Stimulated activated CD4-positive, alpha-beta T cell treated with anti-CD3 and anti-CD28 coated beads, Interleukin-1b, Interleukin-23, amount 100 ng/mL, for 24 hours (primary cell): ENCODE results near the gene IGFBP6.
A peak's percentile ranks its signal among the peaks of the same experiment; 100 is the strongest.

Experiments used
- DNase-seq, 4 experiments: peaks; one replicate each; pipeline ENCODE4 v3.0.0-alpha.2; 2020; ENCODE audit warnings: low read depth in 4 of 4, low spot score in 1 of 4

IGFBP6 gene

GRCh38 chr12:53069621-53070410, 27.7 kb upstream of the IGFBP6 start:
- DNase-seq: no peak

GRCh38 chr12:53070877-53071492, 26.5 kb upstream of the IGFBP6 start:
- no peak for DNase-seq

- no peak for DNase-seq
Observed at GRCh38 chr12:53071591-53072551, 25.6 kb upstream of the IGFBP6 start.

GRCh38 chr12:53073881-53074280, 23.6 kb upstream of the IGFBP6 start:
- no peak for DNase-seq

GRCh38 chr12:53074283-53074998, 23.0 kb upstream of the IGFBP6 start:
- DNase-seq: no peak

GRCh38 chr12:53074999-53075370, 22.5 kb upstream of the IGFBP6 start:
- no peak for DNase-seq

GRCh38 chr12:53076461-53076860, 21.0 kb upstream of the IGFBP6 start:
- no peak for DNase-seq

- DNase-seq: no peak
Observed at GRCh38 chr12:53077030-53077429, 20.4 kb upstream of the IGFBP6 start.

GRCh38 chr12:53078425-53079225, 18.8 kb upstream of the IGFBP6 start:
- no peak for DNase-seq

- DNase-seq: peak; percentile 91 to 96 (median 92)
Observed at GRCh38 chr12:53079226-53080117, 18.0 kb upstream of the IGFBP6 start, which contains the start of gene SPRYD3. Gene SPRYD3 (minus strand): TSS chr12:53079390. CDS start chr12:53079333, 57 bp downstream.

- DNase-seq: no peak
Observed at GRCh38 chr12:53082637-53083175, 14.8 kb upstream of the IGFBP6 start.

GRCh38 chr12:53086361-53086760, 11.1 kb upstream of the IGFBP6 start:
- DNase-seq: no peak

- DNase-seq: no peak
Observed at GRCh38 chr12:53090105-53090504, 7.4 kb upstream of the IGFBP6 start.

GRCh38 chr12:53090554-53090953, 6.9 kb upstream of the IGFBP6 start:
- no peak for DNase-seq

- no peak for DNase-seq
Observed at GRCh38 chr12:53091756-53092155, 5.7 kb upstream of the IGFBP6 start.

- DNase-seq: no peak
Observed at GRCh38 chr12:53093777-53094393, 3.6 kb upstream of the IGFBP6 start.

- DNase-seq: no peak
Observed at GRCh38 chr12:53094394-53094787, 3.1 kb upstream of the IGFBP6 start.
